Stimulated activated CD4-positive, alpha-beta T cell treated with anti-CD3 and anti-CD28 coated beads, Interleukin-12 subunit alpha, Interleukin-12 subunit beta, amount 100 ng/mL, for 24 hours (primary cell): ENCODE measurements around the gene NCOA5.
A peak's percentile ranks its signal among the peaks of the same experiment; 100 is the strongest.

ENCODE experiments used
- DNase-seq, 2 experiments: peaks; one replicate each; pipeline ENCODE4 v3.0.0-alpha.2; 2020; ENCODE audit warnings: low read depth in 2 of 2

NCOA5 gene

GRCh38 chr20:46040902-46041535 is 48.7 kb downstream of the NCOA5 start:
- DNase-seq, result peak in 1 of 2 experiments; percentile 22

GRCh38 chr20:46037036-46037435 is 52.7 kb downstream of the NCOA5 start:
- DNase-seq, result no peak

GRCh38 chr20:46036370-46036769 is 53.4 kb downstream of the NCOA5 start:
- DNase-seq, result no peak

- DNase-seq, result no peak
Measured at GRCh38 chr20:46035713-46036112, 54.0 kb downstream of the NCOA5 start.

DNA sequence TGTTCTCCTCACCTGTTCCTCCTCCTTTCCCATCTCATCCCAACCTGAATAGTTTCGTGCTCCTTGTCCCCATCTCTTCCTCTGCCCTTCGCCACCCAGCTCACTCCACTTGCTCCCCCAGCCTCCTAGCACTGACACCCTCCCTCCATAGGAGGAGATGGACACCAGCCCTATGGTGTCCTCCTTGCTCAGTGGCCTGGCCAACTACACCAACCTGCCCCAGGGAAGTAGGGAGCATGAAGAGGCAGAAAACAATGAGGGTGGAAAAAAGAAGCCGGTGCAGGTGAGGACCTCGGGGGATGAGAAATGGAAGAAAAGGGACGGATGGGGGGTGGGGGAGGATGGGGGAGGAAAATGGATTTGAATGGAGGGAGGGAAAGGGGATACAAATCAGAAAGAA is 54.5 kb downstream of the NCOA5 start:
- DNase-seq, result no peak

DNA sequence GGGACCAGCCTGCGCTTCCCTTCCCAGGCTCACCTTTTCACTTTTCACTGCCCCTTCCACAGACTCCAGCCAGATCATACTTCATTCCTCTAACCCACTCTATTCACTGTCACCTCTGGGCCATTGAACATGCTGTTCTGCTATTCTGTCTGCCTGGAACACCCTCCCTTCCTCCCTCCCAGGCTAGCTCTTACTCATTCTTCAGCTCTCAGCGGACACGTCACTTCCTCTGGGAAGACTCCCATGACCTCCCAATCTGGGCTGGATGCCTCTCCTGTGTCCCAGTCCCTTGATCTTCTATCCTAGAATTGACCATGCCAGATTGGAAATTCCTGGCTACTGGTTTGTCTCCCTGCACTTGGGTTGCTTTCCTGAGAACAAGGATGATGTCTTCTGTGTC is 55.7 kb downstream of the NCOA5 start:
- no peak for DNase-seq

DNA sequence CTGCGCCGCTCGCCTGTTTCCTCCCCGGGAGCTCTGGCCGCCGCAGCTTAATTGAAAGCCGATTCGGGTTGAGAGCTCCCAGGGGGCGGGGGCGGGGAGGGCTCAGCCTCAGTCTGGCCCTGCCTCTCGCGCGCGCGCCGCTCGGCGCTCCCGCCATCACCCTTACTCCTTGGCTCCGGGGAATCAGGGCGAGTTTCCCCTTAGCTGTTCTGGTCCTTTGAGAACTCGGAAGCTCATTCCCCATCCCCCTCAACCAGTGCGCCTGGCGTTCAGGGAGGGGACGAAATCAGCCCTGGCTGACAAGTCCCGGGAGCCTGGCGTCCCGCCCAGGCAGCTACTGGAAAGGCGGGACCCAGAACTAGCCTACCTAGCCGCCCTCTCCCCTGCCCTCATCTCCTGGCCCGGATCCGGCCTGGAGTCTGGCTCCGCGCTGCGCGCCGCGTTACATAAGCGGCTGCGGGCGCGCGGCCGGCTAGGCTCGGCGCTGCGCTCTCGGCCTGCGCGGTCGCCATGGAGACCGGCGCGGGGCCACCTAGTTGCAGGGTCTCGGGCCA is 58.0 kb downstream of the NCOA5 start:
- DNase-seq, result no peak

DNA sequence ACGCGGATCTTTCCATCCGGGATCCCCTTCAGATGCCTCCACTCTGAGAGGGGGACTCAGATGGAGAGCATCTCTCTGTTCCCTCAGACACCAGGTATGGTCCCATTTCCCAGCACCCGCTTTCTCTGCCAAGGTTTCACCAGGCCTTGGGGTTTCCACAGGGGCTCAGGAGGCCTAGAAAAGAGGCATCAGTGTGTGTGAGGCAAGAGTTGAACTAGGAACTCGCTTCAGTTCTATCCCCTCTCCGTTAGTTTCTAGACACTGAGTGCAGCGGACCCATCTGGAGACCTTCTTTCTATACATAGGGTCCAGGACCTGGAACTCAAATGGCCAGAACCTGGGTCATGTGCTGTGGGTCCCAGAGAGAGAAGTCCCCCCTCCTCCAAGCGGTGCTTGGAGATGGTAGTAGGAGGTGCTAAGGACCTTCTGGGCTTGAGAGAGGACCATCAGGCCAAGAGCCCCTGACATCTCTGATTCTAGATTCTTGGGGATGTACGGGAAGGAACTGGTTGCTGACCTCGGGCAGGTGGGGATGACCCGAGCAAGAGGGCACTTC is 58.7 kb downstream of the NCOA5 start:
- DNase-seq, result no peak

DNA sequence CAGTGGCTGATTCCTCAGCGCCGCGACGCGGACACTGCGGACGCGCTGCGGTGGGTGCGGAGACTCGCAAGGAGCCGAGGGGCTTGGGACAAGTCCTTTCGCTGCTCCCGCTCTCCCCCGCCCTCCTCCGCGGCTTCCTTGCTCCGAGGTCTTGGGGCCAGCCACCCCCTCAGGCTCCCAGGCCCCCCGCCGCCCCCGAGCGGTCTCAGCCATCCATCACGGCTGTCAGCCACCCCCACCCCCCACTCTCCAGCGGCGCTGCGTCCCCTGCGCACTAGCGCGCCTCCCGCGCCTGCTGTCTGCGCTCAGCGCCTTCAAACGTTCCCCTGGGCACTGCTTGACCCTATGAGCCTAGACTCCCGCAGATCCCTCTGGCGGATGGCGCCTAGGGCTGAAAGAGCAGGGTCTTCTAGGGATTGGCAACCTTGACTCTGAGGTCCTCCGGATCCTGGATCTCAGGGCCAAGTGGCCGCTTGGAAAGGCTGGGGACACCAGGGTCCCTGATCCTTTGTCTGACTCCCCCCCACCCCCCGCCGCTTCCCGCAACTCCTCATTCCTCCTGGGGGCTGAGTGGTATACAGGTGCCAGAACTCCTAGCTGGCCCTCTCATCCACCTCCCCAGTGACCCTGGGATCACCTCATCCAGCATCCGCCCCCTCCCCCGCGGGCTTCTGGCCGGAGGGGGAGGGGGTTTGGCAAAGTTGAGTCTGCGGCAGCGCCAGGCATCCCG is 59.3 kb downstream of the NCOA5 start:
- no peak for DNase-seq

DNA sequence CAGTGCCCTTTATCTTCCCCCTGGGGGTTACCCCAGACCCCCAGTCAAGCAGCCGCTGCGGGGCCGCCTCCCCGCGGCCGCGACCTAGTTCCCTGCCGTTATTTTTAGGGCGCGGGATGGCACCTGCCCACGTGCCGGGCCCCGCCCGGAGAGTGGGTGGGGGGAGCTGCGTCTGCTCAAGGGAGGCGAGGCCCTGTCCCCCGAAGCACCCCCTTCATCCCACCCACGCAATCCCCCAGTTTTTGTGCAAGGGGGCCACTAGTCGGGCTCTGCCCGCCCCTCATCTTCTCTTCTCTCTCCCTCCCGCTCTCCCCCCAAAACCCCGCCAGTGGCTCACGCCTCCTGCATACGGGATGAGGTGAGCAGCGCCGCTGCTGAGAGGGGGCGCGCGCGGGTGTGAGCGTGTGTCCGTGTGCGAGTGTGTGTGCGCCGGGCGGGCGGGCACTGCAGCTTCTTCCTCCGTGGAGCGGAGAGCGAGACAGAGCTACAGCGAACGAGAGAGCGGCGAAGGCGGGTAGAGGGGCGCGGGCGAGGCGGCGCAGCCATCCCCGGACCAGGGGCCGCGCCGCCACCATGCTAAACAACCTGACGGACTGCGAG is 60.9 kb downstream of the NCOA5 start, which contains the start of gene SLC12A5:
SLC12A5 (plus strand) TSS at position 444 of the 600 bp plus-strand sequence; CDS start at position 574, 130 bp downstream.
- DNase-seq, result no peak

DNA sequence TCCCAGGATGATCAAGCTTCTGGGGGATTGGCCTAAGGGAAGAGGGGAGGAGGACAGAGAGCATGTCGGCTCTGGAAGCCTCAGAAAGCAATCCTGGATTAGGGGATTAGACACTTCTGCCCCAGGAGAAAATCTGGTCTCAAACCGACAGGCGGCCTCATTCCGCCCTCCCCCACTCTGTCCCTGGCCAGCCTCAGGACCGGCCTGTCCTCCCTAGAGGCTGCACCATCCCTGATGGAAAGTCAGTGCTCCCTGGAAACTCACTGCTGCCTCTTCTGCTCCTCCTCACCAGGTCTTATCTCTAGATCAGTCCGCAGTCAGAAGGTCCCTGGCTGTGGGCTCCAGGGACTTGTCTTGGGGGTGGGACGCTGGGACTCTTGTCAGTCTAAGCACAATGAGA is 61.7 kb downstream of the NCOA5 start:
- DNase-seq, result no peak

- no peak for DNase-seq
Measured at GRCh38 chr20:46027245-46027853, 62.4 kb downstream of the NCOA5 start.

GRCh38 chr20:46025376-46025783 is 64.4 kb downstream of the NCOA5 start:
- DNase-seq, result no peak

DNA sequence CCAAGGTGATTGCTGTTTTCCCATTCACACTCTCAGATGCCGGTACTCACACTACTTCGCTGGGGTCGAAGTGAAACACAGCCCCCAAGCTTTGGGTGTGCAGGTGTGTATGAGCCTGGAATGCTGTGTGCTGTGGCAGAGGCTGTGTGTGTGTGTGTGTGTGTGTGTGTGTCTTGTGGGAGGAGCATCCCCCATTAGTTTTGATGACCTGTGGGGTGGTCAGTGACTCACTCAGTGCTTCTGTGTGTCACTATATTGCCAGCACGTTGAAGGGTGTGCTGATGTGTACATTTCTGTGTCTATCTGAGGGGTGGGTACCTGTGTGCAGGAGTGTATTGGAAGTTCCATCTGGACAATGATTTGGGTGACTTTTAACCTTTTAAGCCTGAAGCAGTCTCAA is 65.8 kb downstream of the NCOA5 start:
- no peak for DNase-seq

GRCh38 chr20:46023148-46023484 is 66.6 kb downstream of the NCOA5 start:
- no peak for DNase-seq

DNA sequence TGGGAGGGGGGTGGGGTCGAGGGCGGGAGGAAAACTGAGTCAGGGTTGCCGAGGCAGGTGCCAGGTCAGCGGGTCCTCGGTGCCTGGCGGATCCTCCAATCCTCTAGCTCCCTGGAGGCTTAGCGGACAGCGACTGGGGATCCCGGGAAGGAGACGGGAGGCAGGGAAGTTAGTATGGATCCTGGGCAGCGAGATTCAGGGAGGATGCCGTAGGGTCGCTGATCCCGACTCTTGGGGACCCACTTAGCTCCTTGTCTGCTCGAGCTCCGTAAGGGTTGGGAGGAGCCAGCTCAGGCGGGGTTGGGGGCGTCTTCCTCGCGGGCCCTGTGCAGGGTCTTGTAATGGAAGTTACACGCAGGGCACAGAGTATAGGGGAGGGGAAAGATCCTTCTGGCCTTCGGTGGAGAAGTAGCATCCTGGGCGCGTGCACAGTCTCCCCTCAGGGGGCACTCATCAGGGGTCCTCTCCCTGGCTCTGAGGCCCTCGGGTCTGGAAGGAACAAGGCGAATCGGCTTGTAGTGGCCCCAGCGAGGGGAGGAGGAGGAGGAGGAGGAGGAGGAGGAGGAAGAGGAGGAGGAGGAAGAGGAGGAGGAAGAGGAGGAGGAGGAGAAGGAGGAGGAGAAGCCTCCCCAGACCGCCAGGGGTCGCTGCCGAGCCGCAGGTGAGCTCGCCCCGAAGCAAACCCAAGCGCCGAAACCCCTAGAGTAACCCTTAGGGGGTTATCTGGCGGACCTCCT is 67.2 kb downstream of the NCOA5 start:
- peak; percentile 50 to 74 for DNase-seq

- DNase-seq, result peak; percentile 14 to 48
Measured at GRCh38 chr20:46021361-46022359, 68.1 kb downstream of the NCOA5 start.

- no peak for DNase-seq
Measured at GRCh38 chr20:46020555-46020954, 69.2 kb downstream of the NCOA5 start.

DNA sequence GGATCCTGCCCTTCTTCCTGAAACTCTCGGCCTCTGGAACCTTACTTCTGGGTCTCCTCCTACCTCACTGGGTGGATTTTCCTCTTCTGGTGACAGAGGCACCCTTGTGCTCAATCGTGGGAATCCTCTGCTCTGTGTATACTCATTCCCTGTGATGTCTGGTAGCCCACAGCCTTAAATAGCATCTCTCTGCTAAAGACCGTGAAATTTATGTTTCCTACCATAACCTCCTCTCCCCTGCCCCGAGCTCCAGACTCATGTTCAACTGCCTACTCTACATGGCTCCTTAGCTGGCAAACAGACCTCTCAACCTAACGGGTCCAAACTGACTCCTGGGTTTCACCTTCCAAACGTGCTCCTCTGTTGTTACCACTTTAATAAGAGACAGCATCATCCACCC is 71.2 kb downstream of the NCOA5 start:
- no peak for DNase-seq

DNA sequence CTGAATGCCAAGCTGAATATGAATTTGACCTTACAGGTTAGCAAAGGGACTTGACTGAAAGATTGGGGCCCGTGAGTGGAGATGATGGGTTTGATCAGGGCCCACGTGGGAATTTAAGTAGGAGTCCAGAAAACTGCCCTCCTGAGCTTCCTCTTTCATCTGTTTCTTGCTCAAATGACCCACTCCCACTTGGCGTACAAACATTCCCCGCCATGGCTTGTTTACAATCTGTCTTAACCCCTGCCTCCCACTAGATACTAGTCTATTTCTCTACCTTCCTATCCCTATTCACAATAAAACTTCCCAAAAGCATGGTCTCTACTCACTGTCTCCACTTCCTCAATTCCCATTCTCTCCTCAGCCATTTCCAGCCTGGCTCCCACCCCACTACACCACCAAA is 71.7 kb downstream of the NCOA5 start:
- no peak for DNase-seq
